HG03108 (cell line): ENCODE data around the gene PANX3.

ENCODE experiments used
- ATAC-seq: cut with Tn5 transposase; IDR thresholded peaks from one replicate; pipeline ENCODE4 v1.9.1; 2021; ENCODE audit warnings: moderate library complexity; ENCODE audit not compliant: unreplicated experiment

Gene PANX3

DNA sequence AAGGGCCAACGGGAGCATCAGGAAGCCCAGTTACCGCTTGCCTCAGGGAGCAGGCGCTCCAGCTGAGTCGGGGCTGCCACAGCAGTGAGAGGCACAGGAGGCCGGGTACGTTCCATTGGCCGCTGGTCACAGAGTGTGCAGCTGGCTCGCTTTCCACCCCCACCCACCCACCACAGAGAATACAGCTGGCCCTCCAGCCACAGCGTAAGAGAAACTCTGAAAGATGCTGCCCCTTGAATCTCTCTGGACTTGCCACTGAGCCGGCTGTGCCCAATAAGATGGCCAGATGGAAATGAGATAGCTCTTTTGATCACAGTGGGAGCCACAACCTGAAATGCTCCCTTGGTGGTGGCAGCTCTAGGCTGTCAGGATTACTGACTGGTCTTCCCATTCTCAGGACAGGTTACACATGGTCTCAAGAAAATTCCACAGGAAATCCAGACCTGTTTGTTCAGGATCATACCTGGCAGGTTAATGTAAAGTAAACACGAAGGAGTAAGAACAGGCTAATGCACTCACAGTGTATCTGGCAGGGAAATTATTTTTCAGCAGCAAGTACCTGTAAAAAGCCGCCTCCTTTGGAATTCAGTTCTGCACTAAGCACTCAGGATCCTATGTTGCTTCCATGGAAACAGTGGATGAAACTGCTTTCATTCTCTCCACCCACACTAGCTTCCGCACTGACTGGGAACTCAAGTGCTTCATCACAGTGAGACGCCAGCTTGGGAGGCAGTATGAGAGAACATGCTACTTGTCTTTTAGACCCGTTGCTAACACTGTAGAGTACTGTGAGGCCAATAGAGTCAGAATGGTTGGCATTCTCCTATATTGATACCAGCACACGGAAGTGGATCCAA lies 45.8 kb downstream of the PANX3 start:
- no peak for ATAC-seq

DNA sequence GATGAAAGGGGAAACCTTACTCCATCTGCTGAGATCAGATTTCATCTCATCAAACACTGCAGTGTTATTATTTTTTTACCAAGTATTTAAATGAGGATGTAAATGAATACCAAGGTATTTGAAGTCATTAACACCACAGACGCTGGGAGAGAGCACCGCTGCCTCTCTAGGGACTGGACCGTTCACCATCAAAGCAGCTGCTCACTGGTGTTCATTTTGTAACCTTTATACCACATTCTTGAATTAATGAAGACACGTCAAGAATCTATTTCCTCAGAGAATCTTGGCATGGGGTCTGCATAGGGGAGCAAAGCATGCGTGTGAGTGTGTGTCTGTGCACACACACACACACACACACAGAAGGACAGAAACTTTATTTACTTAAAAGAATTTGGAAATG lies 46.7 kb downstream of the PANX3 start:
- ATAC-seq, result no peak

DNA sequence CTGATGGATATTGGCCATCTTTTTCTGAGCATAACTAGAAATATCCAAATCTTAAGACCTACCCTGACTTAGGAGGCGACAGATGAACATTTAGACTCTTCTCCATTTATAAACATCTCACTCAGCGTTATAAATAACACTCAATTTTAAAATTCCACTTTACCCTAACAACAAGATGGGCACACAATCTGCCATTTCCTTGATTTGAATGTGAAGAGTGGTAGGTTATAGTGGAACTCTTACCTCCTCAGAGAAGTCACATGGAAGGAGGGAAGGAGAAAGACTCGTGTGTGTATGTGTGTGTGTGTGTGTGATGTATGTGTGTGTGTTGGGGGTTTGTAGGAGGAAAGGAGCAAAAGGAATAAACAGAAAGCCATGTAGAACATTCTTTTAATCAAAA lies 47.3 kb downstream of the PANX3 start:
- ATAC-seq, result no peak

- no peak for ATAC-seq
These were observed 47.8 kb downstream of the PANX3 start for GRCh38 chr11:124658986-124659385.

DNA sequence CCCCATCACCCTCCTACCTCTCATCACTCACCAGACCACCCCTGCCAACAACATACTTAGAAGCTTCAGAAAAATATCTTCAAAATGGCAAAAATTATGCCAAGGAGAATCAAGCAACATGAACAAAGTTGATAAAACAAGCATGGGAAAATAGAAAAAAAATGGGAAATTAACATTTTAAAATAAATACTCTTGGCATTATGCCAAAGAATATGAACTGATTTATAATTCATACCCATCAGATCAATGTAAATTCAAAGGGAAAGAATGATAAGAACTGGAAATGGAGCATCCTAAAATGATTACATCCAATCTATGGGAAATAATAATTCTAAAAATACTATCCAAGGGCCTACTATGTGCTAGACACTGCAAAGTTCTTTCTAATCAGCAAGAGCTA lies 50.3 kb downstream of the PANX3 start:
- no peak for ATAC-seq

DNA sequence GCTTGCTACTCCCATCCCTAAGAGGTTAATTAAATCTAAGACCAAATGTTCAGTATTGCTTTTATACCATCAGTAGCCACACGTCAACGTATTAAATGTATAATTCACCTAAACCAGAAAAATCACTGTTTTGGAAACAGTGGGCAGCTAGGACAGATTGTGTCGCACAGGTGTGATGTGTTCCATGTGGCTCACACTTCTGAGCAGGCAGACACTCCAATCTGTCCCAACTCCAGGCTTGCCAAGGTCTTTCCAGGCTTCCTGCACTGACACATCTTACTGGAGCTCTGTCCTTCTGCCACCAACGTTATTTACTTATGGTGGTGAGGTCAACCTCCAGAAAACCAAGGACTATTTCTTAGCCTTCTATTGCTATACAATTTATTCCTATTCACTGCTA lies 50.9 kb downstream of the PANX3 start:
- no peak for ATAC-seq

GRCh38 chr11:124663861-124664260 lies 52.6 kb downstream of the PANX3 start:
- no peak for ATAC-seq

DNA sequence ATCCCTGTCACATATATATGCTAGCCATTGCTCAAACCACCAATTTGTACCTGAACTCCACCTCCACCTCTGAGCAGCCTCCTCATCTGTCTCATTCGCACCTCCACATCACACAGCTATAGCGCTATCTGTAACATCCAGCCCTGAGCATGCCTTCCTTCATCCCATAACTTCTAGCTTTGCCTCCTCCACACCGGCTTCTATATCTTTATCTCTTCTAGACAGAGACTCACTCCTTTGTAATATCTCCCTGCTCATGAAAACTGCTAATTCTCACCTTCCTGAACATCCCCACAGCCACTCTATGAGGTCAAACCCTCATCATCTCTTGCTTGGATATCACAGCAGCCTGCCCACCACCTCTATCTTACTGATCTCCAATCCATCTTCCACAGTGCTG lies 56.4 kb downstream of the PANX3 start:
- no peak for ATAC-seq

GRCh38 chr11:124669193-124669592 lies 58.0 kb downstream of the PANX3 start:
- peak; percentile 31 for ATAC-seq
